Fibroblast of the aortic adventitia (primary cell): Measurements from ENCODE around the gene TXNL4A. TPM values are rescaled to one million over a fixed set of nuclear protein-coding genes. Genes with fewer than 3 reads are reported as not detected.

Source experiments
- DNase-seq: peaks from one replicate; pipeline ENCODE4 v3.0.0-alpha.2; 2010; ENCODE audit warnings: low read depth
- H3K4me3 ChIP-seq: 2 replicates; pipeline ENCODE4 v1.5.1; 2011; ENCODE audit warnings: low read depth, mild to moderate bottlenecking, control low read depth, low read length, moderate library complexity
- total RNA-seq: library from RNA; depleted of rRNA; stranded (reverse); fragments of >200 nt; gene quantifications from 2 replicates; pipeline ENCODE4 v1.2.3, GENCODE V29; 2012; ENCODE audit warnings: low replicate concordance
- TF ChIP-seq, protein P1 (sequence below): IDR thresholded peaks from 2 replicates; pipeline ENCODE4 v1.5.1; 2011; ENCODE audit warnings: mild to moderate bottlenecking, low read length, control low read depth, inconsistent platforms; ENCODE audit not compliant: insufficient read depth

The TXNL4A gene
- total RNA-seq, 1 donor, result 54.6 TPM

DNA sequence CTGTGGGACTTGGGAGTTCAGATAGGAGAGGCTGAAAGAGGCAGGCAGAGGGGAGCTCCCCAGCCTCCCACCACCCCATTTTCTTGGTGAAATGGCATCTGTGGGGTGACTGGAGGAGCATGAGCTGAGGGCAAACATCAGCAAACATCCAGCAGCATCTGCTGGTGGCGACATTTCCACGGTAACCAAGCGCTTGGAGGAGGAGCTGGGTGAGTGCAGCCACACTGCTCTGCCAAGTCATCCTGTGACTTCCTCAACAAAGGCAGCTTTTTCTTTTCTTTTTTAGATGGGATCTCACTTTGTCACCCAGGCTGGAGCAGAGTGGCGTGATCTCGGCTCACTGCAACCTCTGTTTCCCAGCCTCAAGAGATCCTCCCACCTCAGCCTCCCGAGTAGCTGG lies 5.6 kb downstream of the TXNL4A start:
- TF ChIP-seq, protein P1, sequence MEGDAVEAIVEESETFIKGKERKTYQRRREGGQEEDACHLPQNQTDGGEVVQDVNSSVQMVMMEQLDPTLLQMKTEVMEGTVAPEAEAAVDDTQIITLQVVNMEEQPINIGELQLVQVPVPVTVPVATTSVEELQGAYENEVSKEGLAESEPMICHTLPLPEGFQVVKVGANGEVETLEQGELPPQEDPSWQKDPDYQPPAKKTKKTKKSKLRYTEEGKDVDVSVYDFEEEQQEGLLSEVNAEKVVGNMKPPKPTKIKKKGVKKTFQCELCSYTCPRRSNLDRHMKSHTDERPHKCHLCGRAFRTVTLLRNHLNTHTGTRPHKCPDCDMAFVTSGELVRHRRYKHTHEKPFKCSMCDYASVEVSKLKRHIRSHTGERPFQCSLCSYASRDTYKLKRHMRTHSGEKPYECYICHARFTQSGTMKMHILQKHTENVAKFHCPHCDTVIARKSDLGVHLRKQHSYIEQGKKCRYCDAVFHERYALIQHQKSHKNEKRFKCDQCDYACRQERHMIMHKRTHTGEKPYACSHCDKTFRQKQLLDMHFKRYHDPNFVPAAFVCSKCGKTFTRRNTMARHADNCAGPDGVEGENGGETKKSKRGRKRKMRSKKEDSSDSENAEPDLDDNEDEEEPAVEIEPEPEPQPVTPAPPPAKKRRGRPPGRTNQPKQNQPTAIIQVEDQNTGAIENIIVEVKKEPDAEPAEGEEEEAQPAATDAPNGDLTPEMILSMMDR, result no peak
- DNase-seq, result peak; percentile 15
- no peak overlapping the region for H3K4me3 ChIP-seq

DNA sequence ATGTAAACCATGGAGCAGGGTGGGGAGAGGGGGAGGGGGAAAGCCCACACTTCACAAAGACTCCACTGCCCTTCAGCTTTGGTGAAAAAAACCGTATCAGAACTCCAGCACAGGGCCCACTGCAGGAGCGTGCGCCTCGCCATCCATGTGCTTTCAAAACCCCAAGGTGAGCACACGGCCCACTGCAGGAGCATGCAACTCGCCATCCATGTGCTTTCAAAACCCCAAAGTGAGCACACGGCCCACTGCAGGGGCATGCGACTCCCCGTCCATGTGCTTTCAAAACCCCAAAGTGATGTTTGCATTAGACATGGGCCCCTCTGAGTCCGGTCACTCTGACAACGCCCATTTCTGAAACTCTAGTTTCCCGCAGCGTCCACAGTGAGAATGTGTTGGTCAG lies 7.8 kb downstream of the TXNL4A start:
- DNase-seq, result no peak
- H3K4me3 ChIP-seq, result no peak overlapping the region
- TF ChIP-seq, protein P1, result no peak

DNA sequence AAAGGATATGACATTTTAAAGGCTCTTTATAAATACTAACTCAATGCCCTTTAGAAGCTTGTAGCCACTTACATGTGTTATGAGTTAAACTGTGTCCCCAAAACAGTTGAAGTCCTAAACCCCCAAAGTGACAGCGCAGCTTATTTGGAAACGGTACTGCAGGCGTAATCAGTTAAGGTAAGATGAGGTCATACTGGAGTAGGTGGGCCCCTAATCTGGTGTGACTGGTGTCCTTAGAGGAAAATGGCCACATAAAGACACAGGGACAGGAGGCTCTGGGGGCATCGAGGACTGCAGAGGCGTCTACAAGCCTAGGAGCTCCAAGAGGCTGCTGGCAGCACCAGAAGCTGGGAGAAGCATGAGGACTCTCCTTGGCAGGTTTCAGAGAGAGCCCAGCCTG lies 8.5 kb downstream of the TXNL4A start:
- no peak for DNase-seq
- no peak overlapping the region for H3K4me3 ChIP-seq
- TF ChIP-seq, protein P1, result no peak

DNA sequence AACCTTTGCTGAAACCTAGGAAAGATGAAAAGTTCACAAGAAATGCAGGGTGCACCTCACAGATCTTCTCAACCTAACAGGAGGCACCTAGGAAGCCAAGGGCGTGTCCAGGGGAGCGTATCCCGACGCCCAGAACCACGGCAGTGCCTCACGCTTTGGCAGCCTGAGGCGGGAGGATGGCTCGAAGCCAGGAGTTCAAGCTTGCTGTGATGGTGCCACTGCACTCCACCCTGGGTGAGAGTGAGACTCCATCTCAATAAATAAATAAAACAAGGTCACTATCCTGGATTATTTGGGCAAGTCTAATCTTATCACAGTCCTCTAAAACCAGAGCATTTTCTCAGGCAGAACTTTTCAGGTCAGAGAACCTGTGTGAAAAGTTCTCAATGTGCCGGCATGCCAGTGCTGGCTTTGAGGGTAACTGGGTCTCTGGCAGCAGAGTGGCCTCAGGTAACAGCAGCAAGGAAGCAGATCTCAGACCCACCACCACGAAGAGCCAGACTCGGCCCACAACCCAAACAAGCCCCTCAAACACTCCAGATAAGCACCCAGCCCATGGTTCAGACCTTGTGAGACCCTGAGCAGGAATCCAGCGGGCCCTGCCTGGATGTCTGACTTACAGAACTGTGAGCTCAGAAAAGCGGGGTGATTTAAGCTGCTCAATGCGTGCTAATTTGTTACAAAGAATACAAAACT lies 12.2 kb downstream of the TXNL4A start:
- no peak overlapping the region for H3K4me3 ChIP-seq
- TF ChIP-seq, protein P1, result no peak
- no peak for DNase-seq

DNA sequence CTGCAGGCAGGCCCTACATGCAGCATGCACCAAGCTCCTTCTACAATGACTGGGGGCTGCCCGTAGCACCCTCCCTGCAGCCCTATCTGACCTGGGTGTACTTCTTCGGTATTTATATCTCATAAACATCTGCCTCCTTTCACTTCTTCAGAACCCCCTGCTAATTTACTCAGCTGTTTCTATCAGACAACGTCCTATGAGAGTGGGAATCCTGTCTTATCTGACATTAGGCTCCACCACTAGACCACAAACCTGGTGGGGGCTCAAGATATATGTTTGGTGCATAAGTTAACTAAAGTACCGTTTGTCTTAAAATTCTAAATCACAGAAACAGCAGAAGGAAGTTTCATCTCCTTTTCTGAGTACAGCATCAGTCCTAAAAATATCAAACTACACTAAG lies 13.3 kb downstream of the TXNL4A start:
- TF ChIP-seq, protein P1, result no peak
- no peak overlapping the region for H3K4me3 ChIP-seq

DNA sequence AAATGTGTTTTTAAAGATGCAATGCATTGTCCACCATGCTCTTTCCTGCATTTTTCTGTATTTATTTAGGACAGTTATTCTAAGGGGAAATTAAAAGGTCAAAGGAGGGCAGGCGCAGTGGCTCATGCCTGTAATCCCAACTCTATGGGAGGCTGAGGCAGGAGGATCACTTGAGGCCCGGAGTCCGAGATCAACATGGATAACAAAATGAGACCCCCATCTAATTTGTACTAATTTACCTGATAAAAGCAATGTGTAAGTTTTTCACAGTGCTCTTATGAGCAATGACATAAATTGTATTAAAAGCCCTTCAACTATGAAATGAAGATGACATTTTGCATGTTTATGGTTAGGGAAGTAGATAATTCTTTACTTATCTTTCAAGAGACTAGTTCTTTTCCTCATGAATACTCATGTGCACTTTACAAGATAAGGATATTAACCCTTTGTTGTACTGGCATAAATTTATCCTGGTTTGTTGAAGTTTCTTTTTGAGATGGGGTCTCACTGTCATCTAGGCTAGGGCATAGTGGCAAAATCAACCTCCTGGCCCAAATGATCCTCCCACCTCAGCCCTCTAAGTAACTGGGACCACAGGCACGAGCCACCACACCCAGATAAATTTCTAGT lies 14.2 kb downstream of the TXNL4A start:
- DNase-seq, result no peak
- TF ChIP-seq, protein P1, result no peak
- H3K4me3 ChIP-seq, result no peak overlapping the region

More for the DNA sequence above, 13.3 kb downstream of the TXNL4A start:
- no peak for DNase-seq
